Upper lobe of right lung (tissue), 1 donor: ENCODE data around the gene SMIM22. TPM values are rescaled to one million over a fixed set of nuclear protein-coding genes. Genes with fewer than 3 reads are reported as not detected.

Experiments used
- ATAC-seq: fragments of 200-7000 bp; cut with Tn5 transposase; one replicate; pipeline ENCODE4 v1.9.1; 2020; ENCODE audit warnings: mild to moderate bottlenecking, moderate library complexity
- DNase-seq: peaks from one replicate; pipeline ENCODE4 v3.0.0-alpha.2; 2020
- H3K27ac ChIP-seq: fragments of 200-600 bp; one replicate; pipeline ENCODE4 v1.8.0; 2022
- H3K27me3 ChIP-seq: fragments of 200-600 bp; one replicate; pipeline ENCODE4 v1.8.0; 2022; ENCODE audit warnings: mild to moderate bottlenecking
- H3K36me3 ChIP-seq: fragments of 200-600 bp; one replicate; pipeline ENCODE4 v1.8.0; 2022
- H3K4me1 ChIP-seq: fragments of 200-600 bp; one replicate; pipeline ENCODE4 v1.8.0; 2022
- H3K4me3 ChIP-seq: fragments of 200-600 bp; one replicate; pipeline ENCODE4 v1.8.0; 2022; ENCODE audit warnings: mild to moderate bottlenecking
- H3K9me3 ChIP-seq: fragments of 200-600 bp; one replicate; pipeline ENCODE4 v1.8.0; 2022
- CTCF ChIP-seq: fragments of 200-600 bp; IDR thresholded peaks from one replicate; pipeline ENCODE4 v1.8.0; 2022; ENCODE audit warnings: antibody characterized with exemption
- intact Hi-C: fragments of 100-400 bp; cut with DNase I; formaldehyde crosslinking; loops from one replicate; pipeline ENCODE4 v1.11.0; 2022
- total RNA-seq: library from RNA; stranded (reverse); fragmentation: NEBNext Ultra II Directional; extraction: Animal tissue kit (Norgen Biotek cat#: 25700); gene quantifications from one replicate; pipeline ENCODE4 v1.2.1, GENCODE V29; 2021
- donor health status: DM: no; HTN: yes; CAD: no; lungs with severe emphysema.

SMIM22 gene
- total RNA-seq, 1 donor from 2014 or later = 23.3 TPM

- DNase-seq = no peak
- Histone ChIP-seq H3K4me1 (no peaks in the 10 kb centered on the region), H3K27ac (no peak within 1 kb of the TSS), H3K27me3 (no peaks in the 10 kb centered on the region), H3K9me3 (no peaks in the 10 kb centered on the region), H3K4me3 (no peak within 1 kb of the TSS), H3K36me3 (no peaks in the 10 kb centered on the region)
- TF ChIP-seq CTCF = no peak
- intact Hi-C loops = no loop called here
- ATAC-seq = peak; percentile 9
These were observed 7.3 kb upstream of the SMIM22 start, which contains the start of gene SEPTIN12 for GRCh38 chr16:4787627-4788482. TSS of gene SEPTIN12 (minus strand) at chr16:4788345. CDS start at chr16:4787645, 700 bp downstream.

- TF ChIP-seq CTCF = no peak
These were observed 6.7 kb upstream of the SMIM22 start for GRCh38 chr16:4788489-4788889.

GRCh38 chr16:4788910-4789309, 6.3 kb upstream of the SMIM22 start:
- TF ChIP-seq CTCF = no peak
- H3K36me3 ChIP-seq = no peaks in the 10 kb centered on the region
- no peaks in the 10 kb centered on the region for H3K9me3 ChIP-seq
- no peak for ATAC-seq
- H3K4me1 ChIP-seq = no peaks in the 10 kb centered on the region
- DNase-seq = no peak
- H3K27ac ChIP-seq = no peak overlapping the region
- H3K4me3 ChIP-seq = no peak overlapping the region
- intact Hi-C loops = no loop called here
- H3K27me3 ChIP-seq = no peaks in the 10 kb centered on the region

More at GRCh38 chr16:4788489-4788889, 6.7 kb upstream of the SMIM22 start:
- Histone ChIP-seq H3K36me3 (no peaks in the 10 kb centered on the region), H3K27ac (no peak overlapping the region), H3K9me3 (no peaks in the 10 kb centered on the region), H3K27me3 (no peaks in the 10 kb centered on the region), H3K4me3 (no peak overlapping the region), H3K4me1 (no peaks in the 10 kb centered on the region)
- peak; percentile 33 for ATAC-seq
- intact Hi-C loops = no loop called here
- DNase-seq = no peak

- DNase-seq (no peak), ATAC-seq (no peak)
- intact Hi-C loops = no loop called here
- no peak overlapping the region for H3K4me3 ChIP-seq
- TF ChIP-seq CTCF = no peak
- no peaks in the 10 kb centered on the region for H3K27me3 ChIP-seq
- no peaks in the 10 kb centered on the region for H3K4me1 ChIP-seq
- H3K27ac ChIP-seq = no peak overlapping the region
- no peaks in the 10 kb centered on the region for H3K9me3 ChIP-seq
- H3K36me3 ChIP-seq = no peaks in the 10 kb centered on the region
These were observed 4.9 kb upstream of the SMIM22 start for GRCh38 chr16:4790261-4790660.

GRCh38 chr16:4790871-4791270, 4.3 kb upstream of the SMIM22 start:
- no peak for TF ChIP-seq CTCF
- ATAC-seq (no peak), DNase-seq (no peak)
- Histone ChIP-seq H3K4me1 (no peaks in the 10 kb centered on the region), H3K36me3 (no peaks in the 10 kb centered on the region), H3K27ac (no peak overlapping the region), H3K4me3 (no peak overlapping the region), H3K27me3 (no peaks in the 10 kb centered on the region), H3K9me3 (no peaks in the 10 kb centered on the region)
- intact Hi-C loops = no loop called here
